Fibroblast of lung (primary cell): ENCODE results near the gene ASB17. TPM values are rescaled to one million over a fixed set of nuclear protein-coding genes. Genes with fewer than 3 reads are reported as not detected.

Experiments used
- DNase-seq, 2 donors: peaks; one replicate each; pipeline versions ENCODE4 v3.0.0 to v3.0.0-alpha.2; 2010; ENCODE audit warnings: low read depth in 2 of 2
- H2AFZ ChIP-seq: 2 replicates; pipeline ENCODE4 v1.5.1; 2012; ENCODE audit warnings: low read length, control low read depth, inconsistent platforms
- H3K27ac ChIP-seq: 2 replicates; pipeline ENCODE4 v1.5.1; 2011; ENCODE audit warnings: low read length, control low read depth; ENCODE audit not compliant: insufficient read depth
- H3K27me3 ChIP-seq: 2 replicates; pipeline ENCODE4 v1.5.1; 2011; ENCODE audit warnings: mild to moderate bottlenecking, low read length; ENCODE audit not compliant: control insufficient read depth, insufficient read depth
- H3K36me3 ChIP-seq: 2 replicates; pipeline ENCODE4 v1.5.1; 2011; ENCODE audit warnings: low read length; ENCODE audit not compliant: control insufficient read depth, insufficient read depth
- H3K4me1 ChIP-seq: 2 replicates; pipeline ENCODE4 v1.5.1; 2011; ENCODE audit warnings: low read length; ENCODE audit not compliant: control insufficient read depth, insufficient read depth; ENCODE audit errors: extremely low read depth
- H3K4me2 ChIP-seq: 2 replicates; pipeline ENCODE4 v1.5.1; 2011; ENCODE audit warnings: low read length, control low read depth; ENCODE audit not compliant: insufficient read depth; ENCODE audit errors: extremely low read depth
- H3K4me3 ChIP-seq, 4 experiments: fragments of 200-600 bp in 1 of 4; sonication (generic) in 1 of 4; replicated peaks in 1 of 4; 2 replicates each; pipeline ENCODE4 v1.5.1; 2011 to 2016; ENCODE audit warnings: low read length in 4 of 4, low read depth in 3 of 4, mild to moderate bottlenecking in 3 of 4, control low read depth in 2 of 4, inconsistent platforms in 1 of 4, mixed read lengths in 1 of 4; ENCODE audit not compliant: insufficient read depth in 1 of 4; ENCODE audit errors: control extremely low read depth in 1 of 4
- H3K79me2 ChIP-seq: 2 replicates; pipeline ENCODE4 v1.5.1; 2012; ENCODE audit warnings: mild to moderate bottlenecking, low read length, inconsistent platforms; ENCODE audit not compliant: control insufficient read depth, insufficient read depth
- H3K9ac ChIP-seq: 2 replicates; pipeline ENCODE4 v1.5.1; 2011; ENCODE audit warnings: mild to moderate bottlenecking, low read length, control low read depth; ENCODE audit not compliant: insufficient read depth
- H3K9me3 ChIP-seq: 2 replicates; pipeline ENCODE4 v1.5.1; 2012; ENCODE audit warnings: low read depth, low read length; ENCODE audit not compliant: control insufficient read depth, insufficient read depth
- H4K20me1 ChIP-seq: 2 replicates; pipeline ENCODE4 v1.5.1; 2011; ENCODE audit warnings: low read length; ENCODE audit not compliant: control insufficient read depth, insufficient read depth; ENCODE audit errors: extremely low read depth
- EZH2 ChIP-seq: IDR thresholded peaks from 2 replicates; pipeline ENCODE4 v1.5.1; 2012; ENCODE audit warnings: low read length, control low read depth, mild to moderate bottlenecking; ENCODE audit errors: missing control alignments
- polyA minus RNA-seq: library from RNA; depleted of rRNA, polyadenylated mRNA; stranded (reverse); fragments of >200 nt; gene quantifications from 2 replicates; pipeline ENCODE4 v1.2.3, GENCODE V29; 2011; ENCODE audit warnings: low replicate concordance
- polyA plus RNA-seq, 2 donors: library from polyadenylated mRNA; depleted of rRNA in 1 of 2; stranded (reverse) in 1 of 2; unstranded in 1 of 2; fragments of >200 nt; gene quantifications; 2 replicates each; pipeline ENCODE4 v1.2.1, GENCODE V29; 2011 to 2012; ENCODE audit warnings: missing spikeins in 1 of 2
- total RNA-seq: library from RNA; depleted of rRNA; stranded (reverse); fragments of >200 nt; gene quantifications from 2 replicates; pipeline ENCODE4 v1.2.1, GENCODE V29; 2014
- TF ChIP-seq, protein P1 (sequence below), 2 donors: IDR thresholded peaks in 1 of 2; conservative IDR thresholded peaks in 1 of 2; 1 replicate in 1 of 2; 2 replicates in 1 of 2; pipeline ENCODE4 v1.5.1; 2011 to 2012; ENCODE audit warnings: low read length in 2 of 2, control low read depth in 1 of 2, inconsistent platforms in 1 of 2, low read depth in 1 of 2, mild to moderate bottlenecking in 1 of 2

Gene ASB17, protein sequence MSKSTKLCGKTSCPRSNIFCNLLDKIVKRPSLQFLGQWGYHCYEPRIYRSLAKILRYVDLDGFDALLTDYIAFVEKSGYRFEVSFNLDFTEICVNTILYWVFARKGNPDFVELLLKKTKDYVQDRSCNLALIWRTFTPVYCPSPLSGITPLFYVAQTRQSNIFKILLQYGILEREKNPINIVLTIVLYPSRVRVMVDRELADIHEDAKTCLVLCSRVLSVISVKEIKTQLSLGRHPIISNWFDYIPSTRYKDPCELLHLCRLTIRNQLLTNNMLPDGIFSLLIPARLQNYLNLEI
- not detected in 2 replicates for total RNA-seq
- polyA plus RNA-seq, result not detected in 2 replicates
- not detected in 2 replicates for polyA plus RNA-seq (2012)
- not detected in 2 replicates for polyA minus RNA-seq

DNA sequence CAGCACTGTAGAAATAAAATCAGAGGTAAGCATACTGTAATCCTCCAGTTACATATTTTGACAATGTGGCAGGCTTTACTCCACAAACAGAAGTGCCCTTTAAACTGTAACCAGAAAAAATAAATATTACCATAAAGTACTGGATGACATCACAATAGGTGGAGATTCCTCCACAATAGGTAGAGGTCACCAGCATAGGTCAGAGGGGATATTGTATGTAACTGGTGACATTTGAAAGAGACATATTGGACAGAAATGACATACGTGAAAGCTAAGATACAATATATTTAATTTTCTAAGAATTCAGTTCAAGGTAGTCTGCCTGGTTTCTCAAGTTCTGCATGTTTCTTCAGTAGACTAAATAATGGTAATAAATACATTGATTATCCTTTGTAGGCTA is at the start of gene ASB17:
TSS of gene ASB17 (minus strand) at position 101 of the 400 bp plus-strand sequence. CDS start 113 bp downstream, outside the sequence.
- Histone ChIP-seq H3K4me3 (no peak within 1 kb of the TSS), H3K79me2 (no peaks in the 10 kb centered on the region), H4K20me1 (no peaks in the 10 kb centered on the region), H3K4me2 (no peak within 1 kb of the TSS), H3K4me1 (no peaks in the 10 kb centered on the region), H3K9me3 (no peaks in the 10 kb centered on the region), H3K36me3 (no peaks in the 10 kb centered on the region), H2AFZ (no peak within 1 kb of the TSS), H3K27ac (no peak within 1 kb of the TSS), H3K9ac (no peak within 1 kb of the TSS), H3K27me3 (no peaks in the 10 kb centered on the region)
- TF ChIP-seq EZH2, result no peak
- no peak for DNase-seq

DNA sequence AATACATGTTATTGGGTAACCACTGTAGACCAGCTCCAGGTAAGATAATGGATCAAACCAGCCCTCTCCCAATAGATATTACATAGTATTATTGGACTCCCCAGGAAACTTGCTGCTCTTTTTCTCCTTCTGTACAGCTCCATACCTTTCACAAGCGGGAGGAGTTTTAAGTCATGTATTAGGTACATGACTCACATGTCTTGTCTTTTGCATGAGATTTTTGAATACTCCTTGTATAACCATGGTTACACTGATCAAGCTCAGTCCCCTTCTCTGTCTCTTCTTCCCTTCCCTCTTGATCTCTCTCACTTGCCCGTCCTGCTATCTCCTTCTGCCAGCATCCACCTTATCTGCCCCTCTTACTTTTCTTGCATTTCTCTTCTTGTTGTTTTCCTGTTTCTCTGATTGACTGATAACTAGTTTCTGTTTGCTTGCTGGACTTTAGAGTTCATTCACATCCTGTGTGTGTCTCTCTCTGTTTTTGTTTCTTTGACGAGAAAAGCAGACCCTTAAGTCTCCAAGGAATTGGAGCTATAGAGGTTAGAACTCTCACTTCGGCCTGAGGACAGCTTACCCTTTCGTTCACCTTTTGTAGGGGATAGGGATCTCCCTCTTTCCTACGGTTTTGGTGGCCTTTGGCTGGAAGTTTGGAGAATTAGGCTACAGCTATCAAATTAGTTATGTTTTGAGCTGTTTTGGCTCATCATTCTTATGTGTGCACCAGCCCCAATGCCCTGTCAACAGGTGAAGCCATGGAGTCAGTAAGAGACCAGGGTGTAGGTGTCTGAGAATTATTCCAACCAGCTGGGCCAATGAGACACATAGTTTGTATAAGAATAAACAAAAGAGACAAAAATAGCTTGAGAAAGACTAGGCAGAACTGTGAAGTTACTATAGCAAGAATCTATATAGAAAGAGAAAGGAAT is 49.0 kb upstream of the ASB17 start:
- no peak overlapping the region for H3K4me3 ChIP-seq
- no peaks in the 10 kb centered on the region for H3K27me3 ChIP-seq
- H4K20me1 ChIP-seq, result no peaks in the 10 kb centered on the region
- no peak overlapping the region for H3K9ac ChIP-seq
- no peaks in the 10 kb centered on the region for H3K4me1 ChIP-seq
- no peak overlapping the region for H3K27ac ChIP-seq
- H3K79me2 ChIP-seq, result no peaks in the 10 kb centered on the region
- H3K9me3 ChIP-seq, result no peaks in the 10 kb centered on the region
- H3K4me2 ChIP-seq, result no peak overlapping the region
- no peaks in the 10 kb centered on the region for H3K36me3 ChIP-seq
- no peak for TF ChIP-seq EZH2
- TF ChIP-seq, protein P1, sequence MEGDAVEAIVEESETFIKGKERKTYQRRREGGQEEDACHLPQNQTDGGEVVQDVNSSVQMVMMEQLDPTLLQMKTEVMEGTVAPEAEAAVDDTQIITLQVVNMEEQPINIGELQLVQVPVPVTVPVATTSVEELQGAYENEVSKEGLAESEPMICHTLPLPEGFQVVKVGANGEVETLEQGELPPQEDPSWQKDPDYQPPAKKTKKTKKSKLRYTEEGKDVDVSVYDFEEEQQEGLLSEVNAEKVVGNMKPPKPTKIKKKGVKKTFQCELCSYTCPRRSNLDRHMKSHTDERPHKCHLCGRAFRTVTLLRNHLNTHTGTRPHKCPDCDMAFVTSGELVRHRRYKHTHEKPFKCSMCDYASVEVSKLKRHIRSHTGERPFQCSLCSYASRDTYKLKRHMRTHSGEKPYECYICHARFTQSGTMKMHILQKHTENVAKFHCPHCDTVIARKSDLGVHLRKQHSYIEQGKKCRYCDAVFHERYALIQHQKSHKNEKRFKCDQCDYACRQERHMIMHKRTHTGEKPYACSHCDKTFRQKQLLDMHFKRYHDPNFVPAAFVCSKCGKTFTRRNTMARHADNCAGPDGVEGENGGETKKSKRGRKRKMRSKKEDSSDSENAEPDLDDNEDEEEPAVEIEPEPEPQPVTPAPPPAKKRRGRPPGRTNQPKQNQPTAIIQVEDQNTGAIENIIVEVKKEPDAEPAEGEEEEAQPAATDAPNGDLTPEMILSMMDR (conservative IDR thresholded peaks at IDR 0.05 in 1 of 2, IDR thresholded peaks at IDR 0.05 in 1 of 2; ENCODE audit: low read depth in 1 of 2, low read length in 2 of 2), result no peak
- DNase-seq, result no peak
- no peak overlapping the region for H2AFZ ChIP-seq

DNA sequence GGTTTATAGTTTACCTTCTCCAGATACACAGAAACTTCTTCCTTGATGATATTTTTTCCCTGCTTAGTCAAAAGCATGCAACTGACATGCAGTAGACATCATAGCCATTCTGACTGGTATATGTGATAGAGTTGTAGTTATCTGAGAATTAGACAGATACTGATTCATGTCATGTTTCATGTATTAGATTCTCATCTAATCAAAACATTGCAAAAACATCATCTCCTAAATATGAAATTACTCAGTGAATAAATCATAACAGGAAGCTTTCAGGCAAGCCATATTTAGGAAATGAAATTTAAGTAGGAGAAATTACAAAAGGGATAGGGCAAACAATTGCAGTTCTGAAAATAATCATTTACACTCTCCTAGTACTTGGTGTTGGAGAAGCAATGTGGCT is 38.4 kb upstream of the ASB17 start:
- no peaks in the 10 kb centered on the region for H3K79me2 ChIP-seq
- no peak for DNase-seq
- H3K36me3 ChIP-seq, result no peaks in the 10 kb centered on the region

More for the DNA sequence above, 38.4 kb upstream of the ASB17 start:
- H3K4me3 ChIP-seq, result no peak overlapping the region
- H3K27ac ChIP-seq, result no peak overlapping the region
- no peaks in the 10 kb centered on the region for H3K9me3 ChIP-seq
- no peak overlapping the region for H2AFZ ChIP-seq
- TF ChIP-seq EZH2, result no peak
- TF ChIP-seq, protein P1 (conservative IDR thresholded peaks at IDR 0.05 in 1 of 2, IDR thresholded peaks at IDR 0.05 in 1 of 2; ENCODE audit: low read depth in 1 of 2, low read length in 2 of 2), result no peak
- no peaks in the 10 kb centered on the region for H4K20me1 ChIP-seq
- no peak overlapping the region for H3K4me2 ChIP-seq
- no peak overlapping the region for H3K9ac ChIP-seq
- no peaks in the 10 kb centered on the region for H3K4me1 ChIP-seq
- H3K27me3 ChIP-seq, result no peaks in the 10 kb centered on the region
